Immature natural killer cell (primary cell): ENCODE measurements around the gene ADCY3. TPM values are rescaled to one million over a fixed set of nuclear protein-coding genes. Genes with fewer than 3 reads are reported as not detected.

Source experiments
- DNase-seq, 3 donors: peaks; one replicate each; pipeline ENCODE4 v3.0.0; 2022; ENCODE audit warnings: mixed read lengths in 1 of 3
- H3K27ac Mint-ChIP-seq, 6 donors: one replicate each; pipeline ENCODE4 v1.8.0; 2020; ENCODE audit warnings: mixed read lengths in 6 of 6, mild to moderate bottlenecking in 5 of 6, inconsistent platforms in 4 of 6, moderate library complexity in 3 of 6
- H3K27me3 Mint-ChIP-seq, 3 donors: one replicate each; pipeline ENCODE4 v1.8.0; 2020 to 2021; ENCODE audit warnings: low read depth in 3 of 3, mild to moderate bottlenecking in 3 of 3, mixed read lengths in 3 of 3, moderate library complexity in 3 of 3, inconsistent platforms in 1 of 3
- H3K36me3 Mint-ChIP-seq, 3 donors: one replicate each; pipeline ENCODE4 v1.8.0; 2020; ENCODE audit warnings: mixed read lengths in 3 of 3, inconsistent platforms in 2 of 3, mild to moderate bottlenecking in 2 of 3
- H3K4me1 Mint-ChIP-seq, 2 donors: one replicate each; pipeline ENCODE4 v1.8.0; 2020; ENCODE audit warnings: inconsistent platforms in 2 of 2, mild to moderate bottlenecking in 2 of 2, mixed read lengths in 2 of 2, moderate library complexity in 1 of 2
- H3K4me3 Mint-ChIP-seq, 5 donors: one replicate each; pipeline ENCODE4 v1.8.0; 2020; ENCODE audit warnings: mild to moderate bottlenecking in 5 of 5, mixed read lengths in 5 of 5, inconsistent platforms in 3 of 5, moderate library complexity in 3 of 5
- H3K9me3 Mint-ChIP-seq, 6 donors: one replicate each; pipeline ENCODE4 v1.8.0; 2020; ENCODE audit warnings: mild to moderate bottlenecking in 6 of 6, mixed read lengths in 6 of 6, inconsistent platforms in 4 of 6, moderate library complexity in 3 of 6
- polyA plus RNA-seq, 3 donors: library from polyadenylated mRNA; unstranded; fragments of 300-500 nt; fragmentation: Illumina TruSeq; gene quantifications; one replicate each; pipeline ENCODE4 v1.2.3, GENCODE V29; 2021

Gene ADCY3
- polyA plus RNA-seq, 3 donors from 2014 or later = 0.86 to 2.1 TPM; not detected in 1

GRCh38 chr2:24872344-24873115 is 47.5 kb downstream of the ADCY3 start:
- Mint-ChIP-seq H3K4me3 (no peak overlapping the region), H3K27ac (peak overlapping the region in 1 of 6 donors; percentile 46)
- DNase-seq = no peak

DNA sequence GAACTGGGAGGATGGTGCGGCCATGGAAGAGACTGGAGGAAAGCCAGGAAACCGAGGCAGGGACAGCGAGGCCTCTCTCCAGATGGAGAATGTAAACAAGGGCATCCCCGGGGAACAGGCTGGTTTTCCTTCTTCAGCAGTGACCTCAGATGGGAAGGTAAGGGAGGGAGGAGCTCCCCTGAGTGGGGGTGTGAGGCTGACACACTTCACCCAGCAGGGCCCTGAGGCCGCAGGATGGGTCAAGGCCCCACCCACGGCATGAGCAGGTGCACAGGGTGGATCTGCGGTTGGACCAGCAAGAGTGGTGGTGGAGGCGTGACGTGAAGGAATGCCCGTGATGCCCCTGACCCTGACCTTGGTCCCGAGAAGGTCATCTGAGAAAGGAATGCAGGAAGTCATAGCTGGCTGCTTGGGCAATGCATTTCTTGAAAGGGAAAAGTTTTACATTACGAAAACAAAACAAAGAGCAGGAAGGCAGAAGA is 48.1 kb downstream of the ADCY3 start:
- Mint-ChIP-seq H3K9me3 (no peaks in the 10 kb centered on the region), H3K27me3 (peaks cover 0 to 2% (median 0%) of the 10 kb centered on the region in 3 donors), H3K36me3 (no peaks in the 10 kb centered on the region), H3K4me3 (no peak overlapping the region), H3K4me1 (no peaks in the 10 kb centered on the region), H3K27ac (peak overlapping the region in 1 of 6 donors; percentile 73)
- DNase-seq = no peak

More at GRCh38 chr2:24872344-24873115, 47.5 kb downstream of the ADCY3 start:
- Mint-ChIP-seq H3K4me1 (no peaks in the 10 kb centered on the region), H3K36me3 (no peaks in the 10 kb centered on the region), H3K27me3 (peaks cover 0 to 4% (median 0%) of the 10 kb centered on the region in 3 donors), H3K9me3 (no peaks in the 10 kb centered on the region)

- Mint-ChIP-seq H3K4me3 (no peak overlapping the region), H3K9me3 (no peaks in the 10 kb centered on the region), H3K27ac (no peak overlapping the region), H3K36me3 (no peaks in the 10 kb centered on the region), H3K27me3 (peaks cover 0 to 2% (median 0%) of the 10 kb centered on the region in 3 donors), H3K4me1 (no peaks in the 10 kb centered on the region)
- no peak for DNase-seq
Measured at GRCh38 chr2:24870891-24871705, 48.9 kb downstream of the ADCY3 start.

DNA sequence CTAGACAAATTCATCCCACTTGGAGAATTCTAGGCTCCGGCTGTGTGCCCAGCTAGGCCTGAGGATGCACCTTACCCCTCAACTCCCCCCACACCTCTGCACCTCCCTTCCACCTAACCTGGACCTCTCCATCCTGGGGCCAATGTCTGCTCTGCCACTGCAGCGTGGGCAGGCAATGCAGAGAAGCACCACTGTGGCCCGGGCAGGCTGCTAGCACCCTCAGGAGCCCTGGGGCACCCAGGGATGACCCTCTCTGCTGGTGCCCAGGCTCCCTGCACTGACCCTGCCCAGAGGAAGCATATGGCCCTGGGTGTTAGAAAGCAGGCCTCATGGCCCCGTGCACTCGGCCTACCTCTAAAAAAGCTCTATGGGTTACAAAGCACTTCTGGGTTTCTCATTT is 49.6 kb downstream of the ADCY3 start:
- H3K9me3 Mint-ChIP-seq = no peaks in the 10 kb centered on the region
- DNase-seq = no peak
- H3K36me3 Mint-ChIP-seq = no peaks in the 10 kb centered on the region
- H3K4me3 Mint-ChIP-seq = no peak overlapping the region
- no peak overlapping the region for H3K27ac Mint-ChIP-seq
- no peaks in the 10 kb centered on the region for H3K4me1 Mint-ChIP-seq
- peaks cover 0 to 2% (median 0%) of the 10 kb centered on the region in 3 donors for H3K27me3 Mint-ChIP-seq

GRCh38 chr2:24866946-24867345 is 53.1 kb downstream of the ADCY3 start:
- Mint-ChIP-seq H3K27ac (peak overlapping the region in 1 of 6 donors; percentile 19), H3K36me3 (no peaks in the 10 kb centered on the region), H3K4me3 (no peak overlapping the region), H3K9me3 (no peaks in the 10 kb centered on the region), H3K4me1 (no peaks in the 10 kb centered on the region), H3K27me3 (no peaks in the 10 kb centered on the region)
- DNase-seq = no peak

- Mint-ChIP-seq H3K27ac (no peak overlapping the region), H3K27me3 (no peaks in the 10 kb centered on the region), H3K9me3 (no peaks in the 10 kb centered on the region), H3K36me3 (no peaks in the 10 kb centered on the region), H3K4me1 (no peaks in the 10 kb centered on the region), H3K4me3 (no peak overlapping the region)
- DNase-seq = no peak
Measured at GRCh38 chr2:24863641-24864040, 56.4 kb downstream of the ADCY3 start.

DNA sequence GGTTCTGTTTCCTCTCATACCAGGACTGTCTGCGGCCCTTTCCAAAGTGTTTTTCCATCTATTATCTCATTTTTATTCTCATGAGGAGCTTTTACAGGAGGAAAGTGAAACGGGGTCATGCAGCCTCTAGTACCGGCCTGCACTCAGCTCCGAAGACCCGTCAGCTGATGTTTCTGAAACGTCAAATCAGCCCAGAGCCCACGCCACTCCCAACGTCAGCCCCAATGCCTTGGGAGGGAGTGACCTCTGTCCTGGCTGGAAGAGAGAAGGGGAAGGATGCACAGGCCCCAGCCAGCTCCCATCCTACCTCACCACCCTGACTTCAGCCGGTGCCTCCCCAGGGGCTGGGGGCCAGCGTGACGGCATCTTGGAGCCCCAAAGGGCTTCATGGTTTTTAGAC is 58.5 kb downstream of the ADCY3 start:
- no peak overlapping the region for H3K4me3 Mint-ChIP-seq
- H3K27me3 Mint-ChIP-seq = no peaks in the 10 kb centered on the region
- no peaks in the 10 kb centered on the region for H3K9me3 Mint-ChIP-seq
- no peaks in the 10 kb centered on the region for H3K36me3 Mint-ChIP-seq
- no peak overlapping the region for H3K27ac Mint-ChIP-seq
- no peaks in the 10 kb centered on the region for H3K4me1 Mint-ChIP-seq
- no peak for DNase-seq

DNA sequence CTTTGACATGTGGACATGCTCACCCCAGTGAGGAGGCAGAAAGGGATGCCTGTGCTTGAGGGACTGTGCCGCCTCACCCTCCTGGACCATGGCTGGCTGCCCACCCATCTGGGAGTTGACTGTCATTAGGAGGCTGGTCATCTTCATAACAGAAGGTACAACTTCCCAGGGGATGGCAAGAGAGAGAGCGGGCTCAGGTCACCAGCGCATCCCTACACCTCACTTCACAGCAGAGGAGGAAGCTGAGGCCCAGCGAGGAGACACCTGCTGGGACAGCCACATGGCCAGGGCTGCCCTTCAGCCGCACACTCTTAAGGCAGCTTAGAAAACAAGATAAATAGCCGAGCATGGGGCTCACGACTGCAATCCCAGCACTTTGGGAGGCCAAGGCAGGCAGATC is 59.4 kb downstream of the ADCY3 start:
- no peak overlapping the region for H3K4me3 Mint-ChIP-seq
- H3K36me3 Mint-ChIP-seq = no peaks in the 10 kb centered on the region
- H3K27ac Mint-ChIP-seq = no peak overlapping the region
- no peaks in the 10 kb centered on the region for H3K9me3 Mint-ChIP-seq
- DNase-seq = no peak
- no peaks in the 10 kb centered on the region for H3K4me1 Mint-ChIP-seq
- no peaks in the 10 kb centered on the region for H3K27me3 Mint-ChIP-seq

DNA sequence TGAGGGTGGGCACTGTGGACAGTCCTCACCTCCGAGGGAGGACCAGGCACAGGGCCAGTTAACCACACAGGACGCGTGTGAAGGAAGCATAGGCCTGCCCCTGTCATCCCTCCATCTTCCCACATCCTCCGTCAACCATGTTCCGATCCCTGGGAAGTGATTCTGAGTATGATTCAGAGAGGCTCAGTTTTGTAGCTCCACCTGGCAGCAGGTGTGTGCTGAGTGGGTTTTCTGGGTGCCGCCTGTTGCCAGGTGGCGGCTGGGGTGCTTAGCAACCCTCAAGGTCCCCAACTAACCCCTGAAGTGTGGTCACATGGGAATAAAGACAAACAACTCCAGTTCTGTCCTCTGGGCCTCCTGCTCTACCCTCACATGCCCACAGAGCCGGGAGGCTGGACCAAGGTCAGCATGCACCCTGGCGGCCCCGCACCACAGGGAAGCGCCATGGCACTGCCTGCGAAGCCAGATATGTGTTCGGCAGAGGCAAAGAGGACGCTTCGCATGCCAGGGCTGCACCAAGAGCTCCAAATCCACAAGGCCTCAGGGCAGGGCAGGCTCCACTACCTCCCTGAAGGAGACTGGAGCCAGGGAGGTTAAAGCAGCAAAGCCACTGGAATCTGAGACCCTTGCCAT is 60.0 kb downstream of the ADCY3 start:
- no peaks in the 10 kb centered on the region for H3K9me3 Mint-ChIP-seq
- no peak overlapping the region for H3K4me3 Mint-ChIP-seq
- no peaks in the 10 kb centered on the region for H3K4me1 Mint-ChIP-seq
- no peak overlapping the region for H3K27ac Mint-ChIP-seq
- H3K36me3 Mint-ChIP-seq = no peaks in the 10 kb centered on the region
- H3K27me3 Mint-ChIP-seq = no peaks in the 10 kb centered on the region
- no peak for DNase-seq

- H3K27me3 Mint-ChIP-seq = no peaks in the 10 kb centered on the region
- no peak overlapping the region for H3K4me3 Mint-ChIP-seq
- H3K9me3 Mint-ChIP-seq = no peaks in the 10 kb centered on the region
- no peaks in the 10 kb centered on the region for H3K4me1 Mint-ChIP-seq
- no peak for DNase-seq
- H3K36me3 Mint-ChIP-seq = no peaks in the 10 kb centered on the region
- H3K27ac Mint-ChIP-seq = no peak overlapping the region
Measured at GRCh38 chr2:24858996-24859395, 61.0 kb downstream of the ADCY3 start.

DNA sequence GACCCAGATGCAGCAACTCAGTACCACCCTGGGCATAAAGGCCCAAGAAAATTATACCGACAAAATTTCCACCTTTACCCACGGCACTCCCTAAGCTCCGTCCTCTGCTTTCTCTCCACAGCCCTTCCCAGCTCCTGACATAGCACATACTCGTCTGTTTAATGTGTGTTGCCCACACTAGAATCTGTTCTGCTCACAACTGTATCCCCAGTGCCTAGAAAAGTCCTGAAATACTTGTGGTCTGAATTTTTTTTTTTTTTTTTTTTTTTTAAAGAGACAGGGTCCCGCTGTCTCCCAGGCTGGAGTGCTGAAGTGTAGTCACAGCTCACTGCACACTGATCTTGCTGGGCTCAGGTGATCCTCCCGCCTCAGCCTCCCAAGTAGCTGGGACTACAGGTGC is 62.3 kb downstream of the ADCY3 start:
- no peak for DNase-seq
- Mint-ChIP-seq H3K4me3 (no peak overlapping the region), H3K4me1 (no peaks in the 10 kb centered on the region), H3K36me3 (no peaks in the 10 kb centered on the region), H3K27me3 (no peaks in the 10 kb centered on the region), H3K9me3 (no peaks in the 10 kb centered on the region), H3K27ac (no peak overlapping the region)

GRCh38 chr2:24856791-24857211 is 63.2 kb downstream of the ADCY3 start:
- Mint-ChIP-seq H3K27ac (no peak overlapping the region), H3K27me3 (no peaks in the 10 kb centered on the region), H3K4me1 (no peaks in the 10 kb centered on the region), H3K36me3 (no peaks in the 10 kb centered on the region), H3K9me3 (no peaks in the 10 kb centered on the region), H3K4me3 (no peak overlapping the region)
- DNase-seq = no peak

DNA sequence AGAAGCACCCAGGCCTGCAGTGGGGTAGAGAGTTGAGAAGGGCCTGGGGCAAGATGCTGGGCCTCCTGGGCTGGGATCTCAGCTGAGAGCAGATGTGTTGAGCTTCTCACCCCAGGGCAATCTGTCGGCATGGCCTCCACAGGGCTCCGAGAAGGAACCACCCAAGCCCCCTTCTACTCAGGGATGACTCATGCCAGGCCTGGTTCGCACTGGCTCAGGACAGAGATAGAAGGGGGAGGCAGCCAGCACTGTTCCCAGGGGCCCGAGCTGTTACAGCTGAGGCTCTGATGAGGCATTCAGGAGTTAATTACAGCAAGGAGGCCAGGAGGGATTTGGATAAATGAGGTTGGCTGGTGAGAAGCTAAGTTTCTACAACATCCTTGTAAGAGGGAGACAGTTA is 64.3 kb downstream of the ADCY3 start:
- no peak for DNase-seq
- H3K9me3 Mint-ChIP-seq = no peaks in the 10 kb centered on the region
- H3K36me3 Mint-ChIP-seq = peaks cover 0 to under 1% (median 0%) of the 10 kb centered on the region in 3 donors
- H3K27me3 Mint-ChIP-seq = no peaks in the 10 kb centered on the region
- peak overlapping the region in 1 of 6 donors; percentile 5 for H3K27ac Mint-ChIP-seq
- H3K4me3 Mint-ChIP-seq = no peak overlapping the region
- no peaks in the 10 kb centered on the region for H3K4me1 Mint-ChIP-seq
